Stimulated activated CD4-positive, alpha-beta T cell treated with anti-CD3 and anti-CD28 coated beads, Interleukin-4, amount 100 ng/mL, for 24 hours (primary cell): ENCODE measurements around the gene STAC.
"Not testable (repeated sequence)": the region's sequence is repeated elsewhere in the genome, so short reads cannot be mapped to it uniquely, and the experiment has no call there.

ENCODE experiments used
- DNase-seq: peaks from one replicate; pipeline ENCODE4 v3.0.0-alpha.2; 2020

STAC gene

GRCh38 chr3:36482880-36483279, 102.6 kb downstream of the STAC start:
- DNase-seq, result no peak

GRCh38 chr3:36483709-36484108, 103.4 kb downstream of the STAC start:
- DNase-seq, result no peak

- DNase-seq, result no peak
These were observed 104.1 kb downstream of the STAC start for GRCh38 chr3:36484386-36484785.

GRCh38 chr3:36486009-36486795, 105.9 kb downstream of the STAC start:
- no peak for DNase-seq

- no peak for DNase-seq
These were observed 107.3 kb downstream of the STAC start for GRCh38 chr3:36487616-36488015.

- no peak for DNase-seq
These were observed 107.9 kb downstream of the STAC start for GRCh38 chr3:36488077-36488789.

GRCh38 chr3:36489101-36489500, 108.8 kb downstream of the STAC start:
- no peak for DNase-seq

GRCh38 chr3:36489679-36490425, 109.5 kb downstream of the STAC start:
- DNase-seq, result no peak

GRCh38 chr3:36493051-36493450, 112.7 kb downstream of the STAC start:
- no peak for DNase-seq

- DNase-seq, result no peak
These were observed 114.3 kb downstream of the STAC start for GRCh38 chr3:36494461-36495109.

GRCh38 chr3:36496684-36497633, 116.7 kb downstream of the STAC start:
- DNase-seq, result no peak

GRCh38 chr3:36500053-36500452, 119.7 kb downstream of the STAC start:
- not testable (repeated sequence) for DNase-seq

- DNase-seq, result no peak
These were observed 121.3 kb downstream of the STAC start for GRCh38 chr3:36501616-36502015.

- no peak for DNase-seq
These were observed 125.1 kb downstream of the STAC start for GRCh38 chr3:36505393-36505792.

- DNase-seq, result no peak
These were observed 131.6 kb downstream of the STAC start for GRCh38 chr3:36511791-36512486.

- DNase-seq, result no peak
These were observed 132.3 kb downstream of the STAC start for GRCh38 chr3:36512555-36512954.

- no peak for DNase-seq
These were observed 133.9 kb downstream of the STAC start for GRCh38 chr3:36514171-36514570.

- no peak for DNase-seq
These were observed 139.4 kb downstream of the STAC start for GRCh38 chr3:36519682-36520081.

- no peak for DNase-seq
These were observed 140.1 kb downstream of the STAC start for GRCh38 chr3:36520241-36521006.

GRCh38 chr3:36521007-36521379, 140.7 kb downstream of the STAC start:
- DNase-seq, result no peak

- no peak for DNase-seq
These were observed 144.3 kb downstream of the STAC start for GRCh38 chr3:36524560-36524959.
